LHCN-M2 (cell line): ENCODE data around the gene SASH1. TPM values are rescaled to one million over a fixed set of nuclear protein-coding genes. Genes with fewer than 3 reads are reported as not detected.

Experiments used
- DNase-seq: peaks from one replicate; pipeline ENCODE4 v3.0.0-alpha.2; 2012; ENCODE audit warnings: low read depth
- total RNA-seq: library from RNA; depleted of rRNA; stranded (reverse); fragments of >200 nt; gene quantifications from 2 replicates; pipeline ENCODE4 v1.2.3, GENCODE V29; 2014

Gene SASH1
- total RNA-seq, 1 experiment from 2014 or later, result 29.8 TPM

DNA sequence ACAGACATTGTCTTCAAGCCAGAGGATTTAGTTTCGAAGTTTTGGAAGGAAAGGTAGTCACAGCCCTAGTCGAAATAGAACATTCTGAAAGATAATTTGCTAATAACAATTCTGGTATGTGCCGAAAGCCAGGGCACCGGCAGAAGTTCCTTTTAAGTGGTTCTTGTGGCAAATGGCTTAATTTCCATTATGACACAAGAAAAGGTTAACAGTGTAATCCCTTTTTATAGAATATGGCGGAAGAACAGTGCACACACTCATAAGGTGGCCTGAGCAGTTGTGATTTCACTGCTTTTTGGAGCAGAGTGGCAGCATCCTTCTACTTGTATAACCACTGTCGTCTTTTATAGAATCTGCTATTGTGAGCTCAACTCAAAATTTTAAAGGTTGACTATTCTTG lies 152.4 kb downstream of the SASH1 start:
- DNase-seq, result no peak

DNA sequence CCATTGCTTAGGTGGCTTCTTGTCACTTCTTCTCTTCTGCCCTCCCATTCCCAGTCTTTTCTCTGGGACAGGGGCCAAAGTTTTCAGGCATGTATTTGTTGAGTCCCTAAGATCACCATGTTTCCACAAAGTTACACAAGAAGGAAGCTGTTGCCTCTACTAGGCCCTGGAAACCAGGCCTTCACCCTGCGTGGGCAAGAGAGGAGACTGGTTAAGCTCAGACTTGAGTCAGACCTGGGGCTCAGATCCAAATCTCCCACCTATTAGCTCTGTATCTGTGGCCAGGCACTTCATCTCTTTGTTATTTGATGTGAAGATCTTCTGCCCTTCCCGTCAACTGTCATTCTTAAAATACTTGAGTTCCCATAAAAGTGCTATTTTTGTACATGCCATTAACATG lies 154.6 kb downstream of the SASH1 start:
- DNase-seq, result peak; percentile 72

DNA sequence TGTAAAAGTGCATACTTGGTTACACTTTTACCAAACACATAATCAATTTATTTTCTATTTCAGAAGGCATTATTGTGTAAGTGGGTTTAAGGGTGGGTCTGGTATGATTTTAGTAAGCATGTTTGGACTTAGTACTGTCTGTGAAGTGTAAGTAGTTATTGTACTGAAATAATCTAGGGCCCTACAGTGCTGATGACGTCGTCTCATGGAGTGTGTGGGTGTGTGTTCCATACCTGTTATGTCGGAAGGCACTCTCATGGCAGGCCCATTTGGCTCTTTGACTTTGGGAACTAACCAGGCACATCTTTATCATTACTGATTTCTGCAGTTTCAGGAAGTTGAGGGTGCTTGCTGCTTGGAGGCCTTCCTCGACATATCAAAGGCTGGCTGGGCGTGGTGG lies 155.1 kb downstream of the SASH1 start:
- no peak for DNase-seq

DNA sequence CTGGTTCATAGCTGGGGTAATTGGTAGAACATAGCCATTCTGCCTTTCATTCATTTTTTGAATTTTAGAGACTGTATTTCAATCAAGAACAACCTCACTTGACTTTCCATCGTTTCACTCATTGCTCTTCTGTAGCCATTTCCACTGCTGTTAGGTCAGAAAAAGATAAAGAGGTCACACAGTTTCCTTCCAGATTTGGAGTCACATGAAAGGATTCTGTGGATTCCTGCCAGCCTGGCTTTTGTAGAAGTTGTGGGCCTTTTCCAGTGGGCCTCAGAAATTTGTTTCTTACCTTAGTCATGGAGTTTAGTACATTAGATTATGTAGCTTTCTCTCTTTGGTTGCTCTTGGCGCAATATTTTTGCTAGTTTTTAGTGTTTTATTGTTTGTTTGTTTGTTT lies 157.8 kb downstream of the SASH1 start:
- peak; percentile 42 for DNase-seq

DNA sequence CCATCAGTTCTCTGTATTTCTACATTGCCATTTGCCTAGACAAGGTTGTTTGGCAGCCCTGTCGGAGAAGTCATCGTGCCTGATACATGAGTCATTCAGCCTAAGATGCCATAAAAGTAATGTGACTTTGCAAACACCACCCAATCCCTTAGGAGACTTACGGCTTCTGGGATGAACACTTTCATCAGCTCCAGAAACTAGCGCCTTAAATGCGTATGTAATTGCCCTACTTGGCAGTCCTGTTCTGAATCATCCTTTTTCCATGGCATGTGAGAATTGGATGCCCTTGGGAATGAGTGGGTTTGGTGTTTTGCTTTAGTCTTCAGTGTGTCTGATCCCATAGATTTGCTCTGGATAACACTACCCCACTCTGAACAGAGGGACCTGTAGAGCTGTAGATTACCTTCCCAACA lies 158.5 kb downstream of the SASH1 start:
- peak; percentile 98 for DNase-seq

DNA sequence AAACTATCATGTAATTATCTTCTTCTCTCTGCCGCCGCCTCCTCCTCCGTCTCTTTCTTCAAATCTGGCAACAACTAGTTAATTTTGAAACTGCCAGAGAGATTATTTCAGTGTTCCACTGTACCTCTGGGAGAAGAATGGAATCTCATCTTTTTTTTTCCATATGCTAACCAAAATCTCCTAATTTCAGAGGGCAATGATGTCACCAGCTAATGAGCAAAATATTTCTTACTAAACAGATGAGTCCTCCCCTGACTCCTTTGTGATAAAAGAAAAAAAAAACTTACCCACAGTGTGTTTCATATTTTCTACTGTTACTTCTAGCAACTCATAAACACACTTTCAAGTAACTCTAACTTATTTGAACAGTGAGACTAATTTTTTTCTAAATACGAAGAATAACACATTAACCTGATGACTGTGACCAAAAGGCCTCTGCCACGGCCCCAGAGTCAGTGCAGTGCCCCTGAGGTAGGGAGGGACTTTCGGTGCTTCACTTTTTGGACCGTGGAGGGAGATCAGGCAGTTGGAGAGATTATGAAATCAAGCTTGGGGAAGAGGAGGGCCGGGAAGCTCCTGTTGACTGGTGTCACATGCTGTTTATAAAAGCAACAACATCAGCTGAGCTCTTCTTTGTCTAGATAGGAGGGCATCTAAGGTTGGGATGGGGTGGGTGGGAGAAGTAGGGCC lies 159.6 kb downstream of the SASH1 start:
- DNase-seq, result peak; percentile 59

DNA sequence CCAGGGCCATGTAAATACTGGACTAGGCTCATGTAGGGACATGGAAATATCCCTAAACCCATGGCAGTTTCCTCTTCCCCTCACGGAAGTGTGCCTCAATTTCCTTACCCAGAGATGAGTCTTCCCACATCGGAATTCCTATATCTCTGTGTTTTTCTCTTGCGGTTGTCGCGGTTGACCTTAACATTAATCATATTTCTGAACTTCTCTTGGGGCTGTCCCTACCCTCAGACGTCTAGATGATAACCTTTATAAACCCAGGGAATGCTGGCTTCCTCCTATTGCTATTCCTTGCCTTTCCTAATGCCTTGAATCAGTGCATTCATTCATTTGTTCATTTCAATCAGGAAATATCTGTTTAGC lies 160.1 kb downstream of the SASH1 start:
- DNase-seq, result no peak

DNA sequence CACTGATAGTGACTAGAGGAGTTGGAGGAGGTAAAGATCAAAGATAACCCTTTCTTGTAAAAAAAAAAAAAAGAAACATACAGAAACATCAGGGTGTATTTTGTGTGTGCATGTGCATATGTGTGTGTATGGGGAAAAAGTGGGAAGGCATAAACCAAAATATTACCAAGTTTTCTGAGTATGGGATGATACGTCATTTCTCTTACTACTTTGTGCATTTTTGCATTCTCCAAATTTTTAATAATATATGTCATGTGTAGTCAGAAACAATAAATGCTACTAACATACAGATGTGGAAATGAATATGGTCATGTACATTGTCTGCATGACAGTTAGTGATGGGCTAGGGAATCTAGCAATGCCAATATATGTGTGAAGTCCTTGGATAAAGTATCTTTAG lies 161.1 kb downstream of the SASH1 start:
- no peak for DNase-seq

DNA sequence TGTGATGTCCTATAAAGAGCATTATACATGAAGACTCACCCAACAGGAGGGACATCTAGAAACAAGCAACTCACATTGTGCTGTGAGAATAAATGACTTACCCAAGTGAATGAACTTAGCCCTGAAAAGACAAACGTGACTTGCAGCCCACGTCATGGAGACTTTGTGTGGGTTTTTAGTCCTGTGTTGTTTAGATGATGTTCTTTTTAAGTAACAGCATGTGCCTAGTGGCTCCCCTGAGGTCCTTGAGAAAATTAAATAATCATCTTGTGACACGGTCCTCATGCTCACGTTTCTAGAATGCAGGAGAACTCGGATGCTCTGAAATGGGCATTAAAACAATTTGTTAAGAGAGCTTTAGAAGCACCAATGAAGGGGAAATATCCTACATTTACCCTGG lies 165.1 kb downstream of the SASH1 start:
- DNase-seq, result peak; percentile 60

DNA sequence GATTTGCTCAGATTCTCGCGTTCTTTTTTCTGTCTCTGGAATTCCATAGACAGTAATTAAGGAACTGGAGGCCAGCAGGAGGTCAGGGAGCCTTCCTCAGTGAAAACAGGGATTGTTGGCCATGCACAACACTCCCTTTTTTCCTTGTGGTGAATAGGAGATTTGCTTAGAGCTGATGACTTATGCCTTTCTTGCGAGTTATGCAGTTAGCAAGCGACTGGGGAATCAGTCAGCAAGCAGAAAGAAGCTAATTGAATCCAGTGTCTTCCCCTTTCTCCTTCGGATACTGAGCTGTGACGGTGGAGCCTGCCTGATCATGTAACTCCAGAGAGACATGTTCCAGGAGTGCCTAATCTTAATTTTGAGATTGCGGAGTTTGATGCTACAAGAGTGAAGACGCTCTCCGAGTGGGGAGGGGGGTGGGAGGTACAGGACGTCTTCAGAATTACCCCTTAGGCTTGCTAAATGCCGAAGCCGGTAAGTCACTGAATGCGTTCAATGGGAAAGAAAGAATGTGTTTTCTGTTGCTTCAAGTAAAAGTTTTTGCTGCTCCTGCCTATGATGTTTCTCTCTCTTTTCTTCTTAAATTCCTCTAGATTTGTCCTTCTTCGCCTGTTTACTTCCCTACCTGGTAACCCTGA lies 165.9 kb downstream of the SASH1 start:
- peak; percentile 86 for DNase-seq

DNA sequence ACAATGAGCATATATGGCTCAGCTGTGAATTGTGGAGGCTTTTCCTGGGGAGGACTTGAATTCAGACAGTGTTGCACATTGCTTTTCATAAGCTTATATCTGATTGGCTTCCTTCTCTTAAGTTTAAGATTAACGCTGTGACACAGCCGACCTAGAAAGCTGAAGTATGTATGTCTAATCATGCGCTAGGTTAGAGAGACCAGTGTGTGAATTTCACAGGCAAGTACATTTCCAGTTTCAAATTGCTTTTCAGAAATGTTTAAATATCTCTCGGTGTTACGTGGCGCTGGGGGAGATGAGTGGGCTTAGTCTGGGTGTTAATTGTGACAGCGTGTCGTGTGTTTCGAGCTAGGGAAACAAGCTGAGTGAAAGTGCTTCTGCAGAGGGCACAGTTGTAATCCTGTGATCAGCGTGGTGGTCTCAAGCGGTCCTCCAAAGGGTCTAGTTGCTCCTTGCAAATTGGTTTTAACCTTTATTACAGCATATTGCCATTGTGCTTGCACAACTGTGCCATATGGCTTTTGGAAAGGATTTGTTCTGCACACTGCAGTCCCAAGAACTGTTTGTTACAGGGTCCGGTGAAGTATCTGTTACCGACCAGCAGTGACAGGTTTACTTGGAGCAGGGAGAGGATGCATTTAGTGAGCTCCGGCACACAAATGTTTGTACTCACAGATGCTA lies 166.6 kb downstream of the SASH1 start:
- DNase-seq, result peak; percentile 52

DNA sequence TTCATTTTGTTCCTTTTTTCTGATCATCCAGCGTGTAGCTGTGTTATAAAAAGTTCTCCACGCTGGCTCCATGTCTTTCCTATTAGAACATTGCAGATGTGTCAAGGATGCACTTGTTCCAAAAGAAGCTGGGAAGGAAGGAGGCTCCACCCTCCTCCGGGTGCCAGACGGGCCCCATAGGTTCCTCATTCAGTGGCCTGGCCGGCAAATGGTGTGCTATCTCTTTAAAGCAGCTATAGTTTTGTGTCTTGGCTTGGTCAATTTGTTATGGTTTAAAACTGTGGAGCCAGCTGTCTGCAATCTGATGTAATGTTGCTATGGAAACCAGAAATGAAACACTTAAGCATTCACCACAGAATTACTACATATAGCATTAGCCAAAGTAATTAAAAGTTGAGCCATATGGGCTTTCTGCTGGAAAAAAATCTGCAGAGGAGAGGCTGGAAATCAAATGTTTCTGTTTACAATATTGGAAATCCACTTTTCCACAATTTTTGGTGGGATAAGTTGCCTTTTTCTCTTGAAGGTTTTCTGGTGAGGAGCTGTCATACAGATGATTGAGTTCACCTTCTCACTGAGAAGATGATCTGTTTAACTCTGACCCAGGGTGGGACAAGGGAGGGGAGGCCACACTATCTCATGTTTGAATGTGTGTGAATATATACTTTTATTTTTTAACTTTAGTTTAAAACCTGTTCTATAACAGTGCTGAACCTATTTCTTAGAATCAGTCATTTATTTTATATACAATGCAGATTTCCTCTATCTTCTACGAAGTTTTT lies 167.4 kb downstream of the SASH1 start:
- peak; percentile 98 for DNase-seq

DNA sequence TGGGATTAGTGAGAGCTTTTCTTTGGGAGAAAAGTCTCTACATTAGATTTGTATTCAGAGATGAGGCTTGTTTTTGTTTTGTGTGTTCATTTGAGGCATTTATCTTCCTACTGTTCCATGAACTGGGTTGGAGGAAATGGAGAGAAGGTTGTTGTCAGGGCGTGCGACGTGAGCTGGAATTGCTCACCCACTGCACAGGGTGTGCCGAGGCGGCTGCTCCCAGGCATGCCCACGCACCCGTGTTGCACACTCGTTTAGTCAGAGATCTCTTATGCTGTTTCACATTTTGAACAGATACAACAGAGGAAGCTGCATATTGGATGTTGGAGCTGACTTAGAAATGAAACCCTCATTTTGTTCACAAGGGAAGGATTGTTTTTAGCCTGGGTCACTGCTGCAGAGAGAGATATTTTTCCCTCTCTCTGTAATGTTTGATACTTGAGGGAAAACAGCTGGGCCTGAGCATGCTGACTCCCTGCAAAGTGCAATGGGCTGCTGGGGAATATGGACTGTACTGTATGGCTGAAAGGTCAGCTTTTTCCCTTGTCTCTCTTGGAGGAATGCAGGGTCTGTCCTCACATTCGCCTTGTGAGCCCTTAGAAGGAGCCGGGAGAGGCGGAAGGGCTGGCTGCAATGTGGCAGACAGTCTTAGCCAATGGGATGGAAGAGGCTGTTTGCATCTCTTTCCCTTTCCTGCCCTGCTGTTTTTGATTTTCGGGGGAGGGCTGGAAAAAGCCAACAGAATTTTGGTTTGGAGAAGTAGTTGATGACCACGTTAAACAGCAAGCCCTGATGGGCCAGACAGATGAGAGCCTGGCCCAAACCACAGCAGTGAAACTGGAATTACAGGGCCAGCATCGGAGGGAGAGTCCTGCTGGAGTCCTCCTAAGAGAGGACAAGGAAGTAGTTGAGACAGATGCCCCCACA lies 170.8 kb downstream of the SASH1 start:
- peak; percentile 65 for DNase-seq

DNA sequence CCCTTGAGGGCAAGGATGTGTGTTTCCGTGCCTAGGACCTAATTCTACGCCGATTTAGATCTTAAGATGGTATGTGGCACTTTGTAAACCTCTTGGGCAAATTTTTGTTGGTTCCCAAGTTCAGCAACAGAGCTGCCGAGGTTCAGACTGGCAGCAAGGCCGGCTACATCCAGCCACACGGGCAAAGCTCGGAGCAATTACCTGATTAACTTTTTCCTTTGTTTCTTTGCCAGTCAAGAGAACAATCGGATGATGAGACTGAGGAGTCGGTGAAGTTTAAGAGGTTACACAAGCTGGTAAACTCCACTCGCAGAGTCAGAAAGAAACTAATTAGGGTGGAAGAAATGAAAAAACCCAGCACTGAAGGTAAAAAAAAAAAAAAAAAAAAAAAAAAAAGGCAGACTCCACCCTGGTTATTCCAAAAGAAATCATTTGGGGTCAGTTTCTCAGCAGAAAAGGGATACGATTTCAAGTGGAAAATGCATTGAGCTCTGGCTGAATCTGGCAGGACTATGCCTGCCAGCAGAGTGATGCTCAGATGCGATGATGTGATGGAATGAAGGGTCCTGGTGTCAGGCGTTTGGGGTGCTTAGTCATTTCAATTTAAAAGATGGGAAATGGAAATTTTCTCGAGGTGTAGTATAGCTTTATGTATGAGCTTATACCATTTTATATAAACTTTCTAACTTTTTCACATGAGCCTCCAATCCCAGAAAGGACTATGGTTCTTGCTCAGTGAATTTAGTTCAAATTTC lies 171.6 kb downstream of the SASH1 start:
- DNase-seq, result no peak

DNA sequence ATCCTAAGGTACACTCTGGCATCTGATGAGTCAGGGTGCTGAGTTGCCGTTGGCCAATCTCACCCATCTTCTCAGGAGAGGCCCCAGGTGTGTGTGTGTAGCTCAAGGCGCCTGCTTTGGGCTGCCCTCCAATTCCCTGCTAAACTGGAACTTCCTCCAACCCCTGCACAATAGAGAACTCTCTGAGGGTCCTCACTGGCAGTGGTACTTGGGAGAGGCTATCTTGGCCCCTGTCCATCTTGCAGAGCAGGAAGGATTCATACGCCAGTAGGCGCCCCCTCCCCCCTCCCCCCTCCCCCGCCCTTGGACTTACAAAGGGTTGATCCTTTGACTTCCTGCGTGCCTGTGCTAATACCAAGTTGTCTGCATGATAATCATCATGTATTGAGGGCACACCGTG lies 173.6 kb downstream of the SASH1 start:
- no peak for DNase-seq

DNA sequence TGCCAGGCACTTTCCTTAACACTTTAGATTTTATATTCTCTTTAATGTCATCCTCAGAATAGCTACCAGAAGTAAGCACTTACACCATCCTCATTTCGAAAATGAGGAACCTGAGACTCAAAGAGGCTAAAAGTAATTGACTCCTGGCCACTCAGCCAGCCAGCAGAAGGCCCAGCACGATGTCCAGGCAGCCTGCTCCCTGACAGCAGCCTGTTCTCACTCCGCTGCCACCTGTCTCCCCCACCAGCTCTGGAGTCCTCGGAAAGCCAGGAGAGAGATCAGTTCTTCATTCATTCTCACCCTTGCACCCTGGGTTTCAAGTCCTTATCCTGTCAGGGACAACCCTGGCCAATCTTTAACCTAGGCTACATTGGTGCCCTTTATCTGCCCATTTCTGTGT lies 174.0 kb downstream of the SASH1 start:
- DNase-seq, result no peak

DNA sequence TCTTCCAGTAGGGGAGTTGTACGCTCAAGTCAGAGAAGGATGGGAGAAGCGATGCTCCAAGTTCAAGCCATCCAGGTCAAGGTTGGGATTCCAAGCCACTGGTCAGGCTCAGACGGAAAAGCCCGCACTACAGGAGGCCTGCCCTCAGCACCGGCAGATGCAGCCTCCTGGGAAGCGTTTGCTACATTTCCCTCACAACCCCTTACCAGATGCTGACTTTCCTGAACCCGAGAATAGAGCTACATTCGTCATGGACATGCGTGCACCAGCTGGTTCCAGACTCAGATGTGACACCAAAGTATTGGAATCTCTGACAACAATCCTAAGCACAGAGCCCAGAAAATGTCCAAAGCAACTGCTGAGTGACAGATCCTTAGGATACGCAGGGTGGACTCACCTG lies 174.8 kb downstream of the SASH1 start:
- no peak for DNase-seq

DNA sequence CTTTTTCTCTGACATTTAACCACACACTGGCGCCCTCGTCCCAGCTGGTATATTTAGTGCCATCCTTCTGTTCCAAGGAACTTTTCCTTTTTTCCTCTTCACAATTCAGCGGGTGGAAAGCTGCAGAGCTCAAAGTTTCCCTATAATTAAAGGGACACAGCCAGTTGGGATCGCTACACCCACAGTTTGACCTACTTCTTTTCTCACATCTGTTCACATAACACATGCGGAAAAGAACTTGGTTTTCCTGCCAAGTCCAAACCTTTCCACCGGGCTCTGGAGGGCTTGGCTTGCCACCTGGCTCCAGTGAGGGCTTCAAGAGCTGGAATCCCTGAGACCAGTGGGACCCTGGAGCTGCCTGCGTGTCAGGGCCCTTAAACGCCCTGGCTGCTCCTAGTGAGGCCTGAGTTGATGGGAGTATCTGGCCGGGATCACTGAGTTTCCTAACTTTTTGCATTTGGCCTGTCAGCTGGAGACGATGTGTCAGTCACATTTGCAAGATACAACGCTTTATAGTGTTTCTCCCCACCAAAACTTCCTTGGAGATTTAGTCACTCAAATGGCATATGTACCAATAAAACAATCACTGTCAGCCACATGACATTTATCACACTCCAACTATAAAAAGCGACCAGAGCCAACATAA lies 176.0 kb downstream of the SASH1 start:
- DNase-seq, result no peak

DNA sequence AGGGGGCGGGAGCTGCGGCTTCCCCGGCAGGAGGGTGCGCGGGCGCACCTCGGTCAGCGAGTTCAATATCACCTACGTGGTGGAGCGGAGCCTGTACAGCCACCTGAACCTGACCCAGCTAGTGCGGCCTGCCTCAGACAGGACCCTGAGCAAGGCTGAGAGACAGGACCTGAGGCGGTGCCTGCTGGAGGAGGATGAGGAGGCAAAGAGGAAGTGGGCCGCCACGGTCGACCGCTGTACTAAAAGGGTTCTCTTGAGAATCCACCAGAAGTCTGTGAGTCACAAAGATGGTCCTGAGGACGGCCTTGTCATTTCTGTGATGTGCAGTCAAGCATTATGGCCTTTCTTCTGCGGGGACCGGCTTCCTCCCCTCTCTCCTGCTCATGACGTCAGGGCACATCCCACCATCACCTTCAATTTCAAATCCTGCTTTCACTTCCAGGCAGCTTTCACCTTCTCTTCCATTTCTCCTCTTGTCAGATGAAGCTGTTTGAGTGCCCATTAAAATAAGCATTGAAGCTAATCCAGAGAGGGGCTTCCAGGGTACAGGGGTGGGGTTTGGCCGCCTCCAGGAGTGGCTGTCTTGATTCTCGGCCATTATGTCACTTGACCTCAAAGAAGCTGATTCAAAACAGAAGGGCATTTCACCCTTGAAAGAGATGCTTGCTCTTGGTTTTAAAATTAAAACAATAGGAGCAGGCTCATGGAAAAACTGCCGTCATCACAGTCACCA lies 177.6 kb downstream of the SASH1 start:
- DNase-seq, result no peak
